Gastroesophageal sphincter (tissue), 4 donors: Measurements from ENCODE around the gene PSD2. TPM values are rescaled to one million over a fixed set of nuclear protein-coding genes. Genes with fewer than 3 reads are reported as not detected.

Source experiments
- ATAC-seq: fragments of 150-250 bp; one replicate; pipeline ENCODE4 v1.9.1; 2016; ENCODE audit warnings: mild to moderate bottlenecking, moderate library complexity
- H3K27ac ChIP-seq, 4 donors: fragments of 200-600 bp; sonication (generic) in 3 of 4; 1 replicate in 3 of 4; 2 replicates in 1 of 4; pipeline ENCODE4 v1.5.1; 2016 to 2019
- H3K27me3 ChIP-seq: fragments of 200-600 bp; sonication (generic); one replicate; pipeline ENCODE4 v1.5.1; 2019
- H3K36me3 ChIP-seq, 2 donors: fragments of 200-600 bp; sonication (generic); one replicate each; pipeline ENCODE4 v1.5.1; 2019; ENCODE audit warnings: control low read depth in 1 of 2
- H3K4me1 ChIP-seq, 3 donors: fragments of 200-600 bp; sonication (generic); 1 replicate in 2 of 3; 2 replicates in 1 of 3; pipeline ENCODE4 v1.5.1; 2016 to 2019; ENCODE audit warnings: control low read depth in 2 of 3
- H3K4me3 ChIP-seq, 2 donors: fragments of 200-600 bp; sonication (generic); one replicate each; pipeline ENCODE4 v1.5.1; 2019; ENCODE audit warnings: mild to moderate bottlenecking in 1 of 2, moderate library complexity in 1 of 2
- H3K9me3 ChIP-seq, 3 donors: fragments of 200-600 bp; sonication (generic); one replicate each; pipeline ENCODE4 v1.5.1; 2017 to 2019; ENCODE audit warnings: control low read depth in 2 of 3
- CTCF ChIP-seq, 4 experiments: fragments of 200-600 bp in 2 of 4; fragments of 450-650 bp in 2 of 4; sonication (generic) in 1 of 4; IDR thresholded peaks; one replicate each; pipeline ENCODE4 v1.5.1; 2017 to 2019; ENCODE audit warnings: antibody characterized with exemption in 4 of 4, mild to moderate bottlenecking in 2 of 4, moderate library complexity in 2 of 4
- EP300 ChIP-seq: sonication (generic); formaldehyde crosslinking; IDR thresholded peaks from one replicate; pipeline ENCODE4 v1.6.1; 2017; ENCODE audit warnings: antibody characterized with exemption, mild to moderate bottlenecking
- POLR2A ChIP-seq, 2 donors: fragments of 450-650 bp; IDR thresholded peaks; one replicate each; pipeline ENCODE4 v1.6.1; 2017; ENCODE audit warnings: antibody characterized with exemption in 2 of 2, mild to moderate bottlenecking in 2 of 2, moderate library complexity in 1 of 2
- POLR2AphosphoS5 ChIP-seq: sonication (generic); formaldehyde crosslinking; IDR thresholded peaks from one replicate; pipeline ENCODE4 v1.6.1; 2017; ENCODE audit warnings: antibody characterized with exemption
- WGBS, 2 donors: methylation state at CpG; one replicate each; pipeline ENCODE4 v1.1.5; 2018; ENCODE audit warnings: low coverage in 1 of 2; 5-methylcytosine and 5-hydroxymethylcytosine counted together
- total RNA-seq, 4 donors: library from RNA; depleted of rRNA; stranded (reverse); fragments of >200 nt; gene quantifications; one replicate each; pipeline ENCODE4 v1.1.0, GENCODE V29; 2016

PSD2 gene
- total RNA-seq, 4 donors from 2014 or later: 0.13 to 0.16 TPM; not detected in 2

- Histone ChIP-seq H3K36me3 (no peaks in the 10 kb centered on the region), H3K4me1 (peaks cover 0 to 19% (median 6%) of the 10 kb centered on the region in 3 donors), H3K9me3 (no peaks in the 10 kb centered on the region), H3K27ac (no peak overlapping the region), H3K27me3 (no peaks in the 10 kb centered on the region), H3K4me3 (no peak overlapping the region)
- TF ChIP-seq POLR2AphosphoS5 (no peak), EP300 (no peak), POLR2A (IDR thresholded peaks at IDR 0.05) (no peak), CTCF (IDR thresholded peaks at IDR 0.05) (no peak)
- ATAC-seq: no peak
- 60% methylated on average over 1 of the region's 2 CpGs; no CpG with 5 or more reads in 1 of the 2 donors for WGBS, 2 donors
Observed at GRCh38 chr5:139859013-139859412, 63.4 kb downstream of the PSD2 start.

GRCh38 chr5:139861021-139861888, 65.6 kb downstream of the PSD2 start:
- H3K4me1 ChIP-seq: peaks cover 0 to 19% (median 6%) of the 10 kb centered on the region in 3 donors
- WGBS, 2 donors: 75 to 92% methylated on average over 2 to 10 of the region's 15 CpGs

GRCh38 chr5:139861889-139862207, 66.2 kb downstream of the PSD2 start:
- WGBS, 2 donors: 70 to 100% methylated on average over 1 of the region's 4 CpGs
- Histone ChIP-seq H3K4me1 (peaks cover 0 to 19% (median 6%) of the 10 kb centered on the region in 3 donors), H3K36me3 (no peaks in the 10 kb centered on the region), H3K4me3 (no peak overlapping the region), H3K27ac (no peak overlapping the region), H3K27me3 (no peaks in the 10 kb centered on the region), H3K9me3 (no peaks in the 10 kb centered on the region)
- TF ChIP-seq POLR2A (IDR thresholded peaks at IDR 0.05) (no peak), EP300 (no peak), POLR2AphosphoS5 (no peak), CTCF (IDR thresholded peaks at IDR 0.05) (no peak)
- ATAC-seq: no peak

More at GRCh38 chr5:139861021-139861888, 65.6 kb downstream of the PSD2 start:
- no peak for ATAC-seq
- Histone ChIP-seq H3K9me3 (no peaks in the 10 kb centered on the region), H3K27ac (no peak overlapping the region), H3K36me3 (no peaks in the 10 kb centered on the region), H3K27me3 (no peaks in the 10 kb centered on the region), H3K4me3 (no peak overlapping the region)
- TF ChIP-seq POLR2A (IDR thresholded peaks at IDR 0.05): no peak
- no peak for TF ChIP-seq CTCF (IDR thresholded peaks at IDR 0.05)
- TF ChIP-seq EP300: no peak

GRCh38 chr5:139862313-139862712, 66.7 kb downstream of the PSD2 start:
- Histone ChIP-seq H3K27ac (no peak overlapping the region), H3K4me3 (no peak overlapping the region), H3K9me3 (no peaks in the 10 kb centered on the region), H3K36me3 (no peaks in the 10 kb centered on the region), H3K4me1 (peaks cover 0 to 19% (median 6%) of the 10 kb centered on the region in 3 donors), H3K27me3 (no peaks in the 10 kb centered on the region)
- no peak for ATAC-seq
- WGBS, 2 donors: no CpG with 5 or more reads among the region's 2 CpGs
- no peak for TF ChIP-seq CTCF (IDR thresholded peaks at IDR 0.05)
- no peak for TF ChIP-seq POLR2A (IDR thresholded peaks at IDR 0.05)
- TF ChIP-seq EP300: no peak
- no peak for TF ChIP-seq POLR2AphosphoS5

GRCh38 chr5:139862803-139863202, 67.2 kb downstream of the PSD2 start:
- Histone ChIP-seq H3K27ac (peak overlapping the region in 1 of 4 donors; percentile 47), H3K27me3 (no peaks in the 10 kb centered on the region), H3K4me1 (peaks cover 0 to 19% (median 6%) of the 10 kb centered on the region in 3 donors), H3K4me3 (no peak overlapping the region), H3K9me3 (no peaks in the 10 kb centered on the region), H3K36me3 (no peaks in the 10 kb centered on the region)
- ATAC-seq: no peak
- 50% methylated on average over 1 of the region's 2 CpGs for WGBS, 2 donors
- TF ChIP-seq POLR2A (IDR thresholded peaks at IDR 0.05): no peak
- no peak for TF ChIP-seq CTCF (IDR thresholded peaks at IDR 0.05)
- no peak for TF ChIP-seq POLR2AphosphoS5
- no peak for TF ChIP-seq EP300
